Activated T-cell treated with anti-CD3 and anti-CD28 coated beads for 1 hour (primary cell): Measurements from ENCODE around the gene CUX1.
"Not testable (repeated sequence)": the region's sequence is repeated elsewhere in the genome, so short reads cannot be mapped to it uniquely, and the experiment has no call there.

ENCODE experiments used
- DNase-seq: peaks from one replicate; pipeline ENCODE4 v3.0.0-alpha.2; 2020; ENCODE audit warnings: low read depth

CUX1 gene

GRCh38 chr7:101984133-101984879 is 166.9 kb downstream of the CUX1 start:
- DNase-seq = no peak

DNA sequence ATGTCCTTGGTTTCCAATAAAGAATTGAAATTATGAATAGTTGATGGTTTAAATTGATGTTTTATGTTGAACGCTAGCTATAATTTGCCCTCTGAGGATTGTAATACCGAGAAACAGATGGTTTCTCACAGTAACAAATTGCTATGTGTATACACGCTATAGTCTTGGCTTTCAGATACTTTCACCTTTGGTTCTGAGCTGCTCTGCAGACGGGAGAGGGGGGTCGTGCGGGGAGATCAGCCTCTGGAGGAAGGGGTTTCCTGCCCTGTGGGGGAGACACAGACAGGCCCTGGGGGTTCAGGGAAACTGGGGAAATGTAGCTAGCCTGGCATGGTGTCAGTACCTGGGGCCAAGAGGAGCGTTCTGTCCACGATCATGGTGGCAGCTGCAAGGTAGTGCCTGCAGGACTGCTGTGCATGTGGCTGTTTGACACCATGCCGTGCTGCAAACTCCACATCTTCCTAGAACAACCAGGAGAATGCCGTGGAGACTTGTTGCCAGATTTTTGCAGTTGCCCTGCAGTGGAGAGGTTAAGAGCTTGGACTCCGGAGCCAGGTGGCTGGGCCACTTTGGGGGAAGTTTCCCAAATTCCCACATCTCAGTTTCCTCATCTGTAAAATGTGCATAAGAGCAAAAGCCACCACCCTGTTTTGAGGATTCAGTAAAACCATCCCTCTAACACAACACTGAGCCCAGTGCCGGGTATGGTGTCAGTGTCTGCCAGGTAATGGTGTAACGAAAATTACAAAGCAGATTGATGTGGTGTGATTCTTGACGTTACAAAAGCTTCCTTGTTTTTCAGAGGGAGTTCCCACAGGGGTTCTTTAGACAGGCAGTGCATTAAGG is 167.9 kb downstream of the CUX1 start:
- DNase-seq = no peak

DNA sequence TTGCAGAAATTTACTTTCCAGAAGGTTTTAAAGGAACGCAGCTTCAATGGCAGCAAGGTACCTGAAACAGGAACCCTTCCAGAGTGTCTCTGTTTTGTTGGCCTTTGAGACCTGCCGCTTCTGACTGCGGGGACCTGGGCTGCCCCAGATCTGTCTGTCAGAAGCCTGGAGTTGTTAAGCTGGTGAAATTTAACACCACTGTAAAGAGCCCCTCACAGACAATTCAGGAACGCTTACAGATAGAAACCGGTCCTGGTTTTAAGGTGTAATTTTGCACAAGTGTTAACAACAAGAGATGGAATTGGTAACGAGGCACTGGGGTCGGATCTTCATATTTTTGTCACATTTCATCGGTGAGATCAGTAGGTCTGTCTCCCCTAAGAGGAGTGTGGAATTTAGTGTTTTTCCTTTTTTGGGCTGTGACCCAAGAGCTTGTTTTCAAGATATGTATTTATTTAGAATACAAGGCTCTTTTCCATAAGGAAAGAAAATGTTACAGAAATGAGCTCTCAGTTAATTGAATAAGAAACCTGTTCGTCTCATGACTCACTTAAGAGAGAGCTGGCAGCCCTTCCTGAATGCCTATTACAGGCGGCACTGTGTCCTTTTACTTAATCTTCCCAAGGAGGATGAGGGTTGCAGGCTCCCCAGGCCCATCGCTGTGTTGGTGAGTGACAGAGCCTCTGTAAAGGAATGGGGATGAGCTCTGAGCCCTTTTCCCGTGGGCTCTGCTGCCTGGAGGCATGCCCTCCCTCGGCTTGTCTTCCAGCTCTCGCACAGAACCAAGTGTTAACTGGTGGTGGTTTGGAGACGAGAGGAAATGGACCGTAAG is 168.7 kb downstream of the CUX1 start:
- DNase-seq = no peak

DNA sequence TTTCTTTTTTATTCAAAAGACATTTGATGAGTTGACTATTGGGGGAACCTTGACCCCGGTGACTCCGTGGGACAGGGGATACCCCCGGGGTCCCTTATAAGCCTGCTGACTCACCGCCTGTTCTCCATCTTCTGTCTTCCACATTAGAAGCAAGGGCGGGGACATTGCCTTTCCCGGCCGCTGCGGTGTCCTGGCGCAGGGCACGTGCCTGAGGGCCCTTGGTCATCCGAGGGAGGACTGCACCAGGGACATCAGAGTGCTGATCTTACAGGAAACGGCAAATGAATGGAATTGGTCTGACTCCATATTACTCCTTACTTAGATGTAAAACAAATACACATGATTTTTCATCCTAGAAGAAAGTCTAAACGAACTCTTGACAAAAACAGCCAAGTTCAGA is 170.1 kb downstream of the CUX1 start:
- DNase-seq = no peak

GRCh38 chr7:101988060-101988459 is 170.6 kb downstream of the CUX1 start:
- not testable (repeated sequence) for DNase-seq

- no peak for DNase-seq
Measured at GRCh38 chr7:101988513-101988912, 171.1 kb downstream of the CUX1 start.

DNA sequence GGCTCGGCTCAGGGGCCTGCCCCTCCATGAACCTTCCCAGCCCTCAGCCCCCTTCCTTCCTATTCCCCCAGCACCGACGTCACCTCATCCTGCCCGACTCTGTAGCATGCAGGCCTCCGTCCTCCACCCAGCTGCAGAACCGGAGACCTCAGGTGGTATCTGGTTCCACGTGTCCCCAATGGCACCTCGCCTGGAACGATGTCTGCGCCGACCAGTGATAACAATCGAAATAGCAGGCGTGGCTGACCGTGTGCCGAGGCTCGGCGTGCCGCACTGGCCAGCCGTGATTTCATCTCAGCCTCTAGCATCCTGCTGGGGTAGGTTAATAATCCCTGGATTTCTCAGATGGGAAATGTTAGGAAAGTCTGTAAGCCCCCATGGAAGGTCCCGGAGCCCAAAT is 171.7 kb downstream of the CUX1 start:
- no peak for DNase-seq

- no peak for DNase-seq
Measured at GRCh38 chr7:101990811-101991418, 173.5 kb downstream of the CUX1 start.

- DNase-seq = no peak
Measured at GRCh38 chr7:101991860-101992259, 174.4 kb downstream of the CUX1 start.

GRCh38 chr7:101993311-101993710 is 175.9 kb downstream of the CUX1 start:
- DNase-seq = no peak

GRCh38 chr7:101995121-101995520 is 177.7 kb downstream of the CUX1 start:
- no peak for DNase-seq

DNA sequence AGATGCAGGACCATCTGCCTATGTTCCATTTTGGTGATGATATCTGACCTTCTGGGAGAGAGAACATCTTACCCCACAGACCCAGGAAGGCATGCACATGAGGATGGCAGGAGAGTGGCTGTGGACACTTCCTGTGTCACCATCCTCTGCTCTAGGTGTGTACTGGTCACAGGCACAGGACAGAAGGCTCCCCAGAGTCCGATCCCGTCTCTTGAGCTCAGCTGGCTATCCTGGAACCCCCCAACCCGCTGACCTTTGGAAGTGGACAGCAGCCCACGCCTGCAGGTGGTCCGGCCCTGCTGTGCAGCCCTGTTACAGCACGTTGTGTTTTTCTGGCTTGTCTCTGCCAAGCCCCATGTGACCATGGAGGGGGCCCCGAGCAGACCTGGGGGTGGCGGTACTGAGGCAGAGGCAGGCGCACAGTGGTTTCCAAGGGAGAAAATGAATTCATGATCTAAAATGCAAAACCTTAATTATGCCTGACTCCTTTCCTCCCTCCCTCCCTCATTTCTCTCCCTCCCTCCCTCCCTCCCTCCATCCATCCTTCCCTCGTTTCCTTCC is 178.8 kb downstream of the CUX1 start:
- DNase-seq = no peak

DNA sequence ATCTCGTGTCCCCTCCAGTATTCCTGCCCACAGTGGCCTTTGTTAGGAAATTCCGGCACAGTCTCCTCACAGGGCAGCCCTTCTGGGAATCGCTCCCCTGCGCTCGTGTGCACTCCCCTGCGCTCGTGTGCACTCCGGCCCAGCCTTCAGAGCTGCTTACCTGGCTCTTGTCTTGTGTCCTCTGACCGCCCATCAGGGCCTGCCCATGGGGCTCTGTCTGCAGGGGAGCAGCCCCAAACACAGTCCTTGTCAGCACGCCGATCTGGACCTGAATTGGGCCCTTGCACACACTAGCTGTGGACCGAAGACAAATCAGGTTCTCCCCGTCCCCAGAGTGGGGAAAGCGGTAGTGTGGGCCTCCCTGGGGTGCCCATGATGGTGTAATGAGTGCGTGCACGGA is 179.4 kb downstream of the CUX1 start:
- no peak for DNase-seq

DNA sequence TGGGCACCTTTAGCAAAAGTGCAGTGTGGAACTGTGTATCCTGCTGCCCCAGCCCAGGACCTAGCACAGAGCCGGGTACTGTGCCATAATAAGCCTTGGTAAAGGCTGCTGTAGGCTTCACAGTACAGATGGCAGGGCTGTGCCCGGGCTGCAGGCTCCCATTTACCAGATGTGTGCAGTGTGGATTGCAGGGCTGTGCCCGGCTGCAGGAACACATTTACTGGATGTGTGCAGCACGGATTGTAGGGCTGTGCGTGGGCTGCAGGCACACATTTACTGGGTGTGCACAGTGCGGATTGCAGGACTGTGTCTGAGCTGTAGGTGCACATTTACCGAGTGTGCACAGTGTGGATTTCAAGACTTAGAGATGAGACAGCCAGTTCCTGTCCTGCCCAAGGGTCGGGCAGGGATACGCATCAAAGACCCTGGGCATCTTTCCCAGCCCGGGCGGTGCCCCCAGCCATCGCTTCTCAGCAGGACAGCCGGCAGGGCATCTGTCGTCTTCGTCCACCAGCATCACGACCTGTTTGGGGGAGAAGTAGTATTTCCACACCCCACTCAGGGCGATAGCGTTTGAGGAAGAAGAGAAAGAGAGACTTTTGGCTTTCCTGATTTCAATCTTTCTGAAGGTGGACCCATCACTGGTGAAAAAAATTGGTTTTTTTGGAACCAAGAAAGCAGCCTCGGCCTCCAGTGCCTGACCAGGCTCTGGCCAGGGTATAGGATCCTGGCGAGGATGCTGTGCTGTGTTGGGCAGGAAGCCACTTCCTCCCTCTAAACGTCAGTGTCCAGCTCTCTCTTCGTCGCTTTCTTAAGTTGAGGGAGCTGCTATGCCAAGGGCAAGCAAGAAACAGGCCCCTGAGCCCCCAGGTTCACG is 180.8 kb downstream of the CUX1 start:
- DNase-seq = no peak

DNA sequence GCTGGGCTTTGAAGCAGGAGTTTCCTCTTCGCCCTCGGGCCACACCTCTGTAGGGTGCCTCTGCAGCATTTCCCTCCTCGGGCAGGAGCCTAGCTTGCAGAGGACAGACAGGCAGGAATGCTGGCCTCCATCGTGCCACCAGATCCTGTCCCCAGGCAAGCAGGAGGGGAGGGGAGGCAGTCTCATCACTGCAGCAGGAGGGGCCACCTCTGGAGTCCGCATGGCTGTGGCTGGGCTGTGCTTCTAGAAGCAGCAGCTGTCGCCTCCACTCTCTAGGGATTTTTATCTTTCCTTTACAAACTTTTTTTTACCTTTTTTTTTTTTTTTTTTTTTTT is 181.4 kb downstream of the CUX1 start:
- DNase-seq = no peak

- no peak for DNase-seq
Measured at GRCh38 chr7:101999393-101999792, 182.0 kb downstream of the CUX1 start.

DNA sequence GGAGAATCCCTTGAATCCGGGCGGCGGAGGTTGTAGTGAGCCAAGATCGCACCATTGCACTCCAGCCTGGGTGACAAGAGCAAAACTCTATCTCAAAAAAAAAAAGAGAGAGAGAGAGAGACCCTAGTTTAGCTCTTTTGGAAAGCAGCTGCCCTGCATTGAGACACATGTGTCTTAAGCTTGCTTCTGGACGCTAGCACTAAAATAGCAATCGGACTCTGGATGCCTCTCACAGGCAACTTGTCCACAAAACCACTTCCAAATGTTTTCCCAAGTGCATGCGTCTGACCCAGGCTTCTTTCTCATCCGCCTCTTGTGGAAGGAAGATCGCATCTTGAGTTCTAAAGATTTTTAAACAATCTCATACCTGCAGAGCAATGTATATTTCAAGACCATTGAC is 182.7 kb downstream of the CUX1 start:
- no peak for DNase-seq

DNA sequence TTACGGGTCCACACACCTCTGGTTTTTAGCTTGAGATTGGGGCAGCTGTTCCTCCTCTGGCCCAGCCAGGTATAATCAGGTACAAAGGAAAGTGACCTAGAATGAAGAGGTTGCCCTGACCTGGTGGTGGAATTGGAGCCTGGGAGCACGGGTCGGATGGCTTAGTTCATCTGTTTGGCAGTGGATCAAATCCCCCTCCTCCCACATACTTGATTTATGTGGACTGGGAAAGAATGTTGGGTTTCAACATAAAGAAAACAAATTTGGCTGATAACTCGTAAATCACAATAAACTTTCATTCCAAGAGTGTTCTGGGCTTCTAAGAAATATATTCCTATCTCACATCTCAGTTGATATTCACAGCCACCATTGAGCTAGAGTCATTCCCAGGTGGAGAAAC is 186.8 kb downstream of the CUX1 start:
- DNase-seq = no peak

- no peak for DNase-seq
Measured at GRCh38 chr7:102004848-102005247, 187.4 kb downstream of the CUX1 start.

GRCh38 chr7:102005933-102006480 is 188.6 kb downstream of the CUX1 start:
- DNase-seq = no peak

DNA sequence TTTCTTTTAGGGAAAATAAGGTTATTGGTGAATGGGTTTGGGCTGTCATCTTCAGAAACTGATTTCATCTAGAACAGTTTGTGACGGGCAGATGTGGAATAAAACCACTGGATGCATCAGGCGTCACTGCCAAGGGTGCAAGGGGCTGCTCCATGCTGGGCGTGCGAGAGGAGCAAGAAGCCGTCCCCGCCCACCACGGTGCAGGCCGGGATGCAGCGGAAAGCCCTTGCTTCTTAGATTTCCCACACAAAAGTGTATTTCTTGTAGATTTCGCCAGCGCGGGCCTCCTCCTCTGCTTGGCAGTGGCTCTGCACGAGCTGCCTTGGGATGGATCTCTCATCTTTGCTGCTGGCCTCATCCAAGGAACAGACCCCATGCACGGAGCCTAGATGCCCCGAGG is 189.3 kb downstream of the CUX1 start:
- DNase-seq = no peak
